Lower leg skin (tissue), 3 donors: ENCODE data around the gene PRLR.

Source experiments
- POLR2A ChIP-seq, 2 donors: fragments of 450-650 bp; IDR thresholded peaks; one replicate each; pipeline ENCODE4 v1.6.1; 2016 to 2017; ENCODE audit warnings: antibody characterized with exemption in 2 of 2, mild to moderate bottlenecking in 1 of 2, moderate library complexity in 1 of 2
- TF ChIP-seq, protein P1 (sequence below), 3 donors: fragments of 450-650 bp; IDR thresholded peaks; one replicate each; pipeline ENCODE4 v1.5.1; 2016; ENCODE audit warnings: antibody characterized with exemption in 3 of 3, mild to moderate bottlenecking in 3 of 3, moderate library complexity in 2 of 3

GRCh38 chr5:35052838-35053237, 177.4 kb downstream of the PRLR start:
- TF ChIP-seq, protein P1, sequence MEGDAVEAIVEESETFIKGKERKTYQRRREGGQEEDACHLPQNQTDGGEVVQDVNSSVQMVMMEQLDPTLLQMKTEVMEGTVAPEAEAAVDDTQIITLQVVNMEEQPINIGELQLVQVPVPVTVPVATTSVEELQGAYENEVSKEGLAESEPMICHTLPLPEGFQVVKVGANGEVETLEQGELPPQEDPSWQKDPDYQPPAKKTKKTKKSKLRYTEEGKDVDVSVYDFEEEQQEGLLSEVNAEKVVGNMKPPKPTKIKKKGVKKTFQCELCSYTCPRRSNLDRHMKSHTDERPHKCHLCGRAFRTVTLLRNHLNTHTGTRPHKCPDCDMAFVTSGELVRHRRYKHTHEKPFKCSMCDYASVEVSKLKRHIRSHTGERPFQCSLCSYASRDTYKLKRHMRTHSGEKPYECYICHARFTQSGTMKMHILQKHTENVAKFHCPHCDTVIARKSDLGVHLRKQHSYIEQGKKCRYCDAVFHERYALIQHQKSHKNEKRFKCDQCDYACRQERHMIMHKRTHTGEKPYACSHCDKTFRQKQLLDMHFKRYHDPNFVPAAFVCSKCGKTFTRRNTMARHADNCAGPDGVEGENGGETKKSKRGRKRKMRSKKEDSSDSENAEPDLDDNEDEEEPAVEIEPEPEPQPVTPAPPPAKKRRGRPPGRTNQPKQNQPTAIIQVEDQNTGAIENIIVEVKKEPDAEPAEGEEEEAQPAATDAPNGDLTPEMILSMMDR (IDR thresholded peaks at IDR 0.05): no peak
- no peak for TF ChIP-seq POLR2A (IDR thresholded peaks at IDR 0.05)
